H9 (cell line): Measurements from ENCODE around the gene KLC4. TPM values are rescaled to one million over a fixed set of nuclear protein-coding genes. Genes with fewer than 3 reads are reported as not detected.

Experiments used
- DNase-seq: peaks from one replicate; pipeline ENCODE4 v3.0.0-alpha.2; 2017
- H2AFZ ChIP-seq: one replicate; pipeline ENCODE4 v1.6.1; 2013; ENCODE audit warnings: mild to moderate bottlenecking, low read length, control low read depth, moderate library complexity
- H2AK5ac ChIP-seq: 2 replicates; pipeline ENCODE4 v1.6.1; 2013; ENCODE audit warnings: low read length, control low read depth, mixed read lengths; ENCODE audit not compliant: insufficient read length
- H2BK120ac ChIP-seq: one replicate; pipeline ENCODE4 v1.6.1; 2013; ENCODE audit warnings: low read depth, mild to moderate bottlenecking, low read length, control low read depth, inconsistent platforms; ENCODE audit not compliant: poor library complexity, severe bottlenecking
- H2BK12ac ChIP-seq: 2 replicates; pipeline ENCODE4 v1.6.1; 2013; ENCODE audit warnings: low read length, control low read depth, mixed read lengths, low read depth; ENCODE audit not compliant: insufficient read length
- H2BK15ac ChIP-seq: 2 replicates; pipeline ENCODE4 v1.6.1; 2013; ENCODE audit warnings: low read depth, low read length, control low read depth
- H2BK20ac ChIP-seq: one replicate; pipeline ENCODE4 v1.6.1; 2013; ENCODE audit warnings: low read depth, mild to moderate bottlenecking, low read length, control low read depth, inconsistent platforms; ENCODE audit not compliant: poor library complexity, severe bottlenecking
- H2BK5ac ChIP-seq: 2 replicates; pipeline ENCODE4 v1.6.1; 2013; ENCODE audit warnings: low read length, control low read depth, mixed read lengths; ENCODE audit not compliant: insufficient read length
- H3K14ac ChIP-seq: 2 replicates; pipeline ENCODE4 v1.6.1; 2013; ENCODE audit warnings: low read length, control low read depth; ENCODE audit not compliant: insufficient read depth
- H3K18ac ChIP-seq: 2 replicates; pipeline ENCODE4 v1.6.1; 2013; ENCODE audit warnings: low read depth, mild to moderate bottlenecking, mixed read lengths, low read length, control low read depth; ENCODE audit not compliant: insufficient read length
- H3K23ac ChIP-seq: 2 replicates; pipeline ENCODE4 v1.6.1; 2013; ENCODE audit warnings: low read length, control low read depth, mixed read lengths, low read depth; ENCODE audit not compliant: insufficient read length
- H3K23me2 ChIP-seq: 2 replicates; pipeline ENCODE4 v1.6.1; 2013; ENCODE audit warnings: low read depth, mild to moderate bottlenecking, mixed read lengths, low read length, control low read depth; ENCODE audit not compliant: insufficient read length, poor library complexity, severe bottlenecking
- H3K27ac ChIP-seq: 2 replicates; pipeline ENCODE4 v1.5.1; 2013; ENCODE audit warnings: low read length, control low read depth, mixed read lengths, low read depth; ENCODE audit not compliant: insufficient read length
- H3K27me3 ChIP-seq: 2 replicates; pipeline ENCODE4 v1.6.1; 2013; ENCODE audit warnings: low read length, control low read depth, inconsistent platforms; ENCODE audit not compliant: insufficient read depth
- H3K4ac ChIP-seq: 2 replicates; pipeline ENCODE4 v1.6.1; 2013; ENCODE audit warnings: low read depth, mild to moderate bottlenecking, control low read depth, inconsistent platforms, low read length, moderate library complexity
- H3K4me1 ChIP-seq: 2 replicates; pipeline ENCODE4 v1.6.1; 2013; ENCODE audit warnings: low read length, control low read depth, inconsistent platforms; ENCODE audit not compliant: insufficient read depth
- H3K4me2 ChIP-seq: 2 replicates; pipeline ENCODE4 v1.6.1; 2013; ENCODE audit warnings: low read length, control low read depth, mixed read lengths; ENCODE audit not compliant: insufficient read length, insufficient read depth
- H3K56ac ChIP-seq: 2 replicates; pipeline ENCODE4 v1.6.1; 2013; ENCODE audit warnings: low read depth, mild to moderate bottlenecking, mixed read lengths, low read length, control low read depth; ENCODE audit not compliant: insufficient read length
- H3K79me1 ChIP-seq: 2 replicates; pipeline ENCODE4 v1.6.1; 2013; ENCODE audit warnings: low read depth, mild to moderate bottlenecking, moderate library complexity, low read length, control low read depth, inconsistent platforms; ENCODE audit not compliant: insufficient read depth, poor library complexity, severe bottlenecking
- H3K79me2 ChIP-seq: 2 replicates; pipeline ENCODE4 v1.6.1; 2013; ENCODE audit warnings: low read length, control low read depth, inconsistent platforms; ENCODE audit not compliant: insufficient read depth
- H3K9ac ChIP-seq: 2 replicates; pipeline ENCODE4 v1.6.1; 2013; ENCODE audit warnings: low read length, control low read depth, mixed read lengths; ENCODE audit not compliant: insufficient read length; ENCODE audit errors: extremely low read depth
- H3K9me3 ChIP-seq: one replicate; pipeline ENCODE4 v1.6.1; 2013; ENCODE audit warnings: low read depth, low read length, inconsistent platforms; ENCODE audit not compliant: control insufficient read depth
- H3T11ph ChIP-seq: one replicate; pipeline ENCODE4 v1.6.1; 2013; ENCODE audit warnings: mild to moderate bottlenecking, low read length, control low read depth, inconsistent platforms
- H4K20me1 ChIP-seq: one replicate; pipeline ENCODE4 v1.6.1; 2013; ENCODE audit not compliant: control insufficient read depth, insufficient read length, insufficient read depth
- H4K5ac ChIP-seq: 2 replicates; pipeline ENCODE4 v1.6.1; 2013; ENCODE audit warnings: low read depth, mild to moderate bottlenecking, mixed read lengths, low read length, control low read depth; ENCODE audit not compliant: insufficient read length
- H4K8ac ChIP-seq: replicated peaks from 2 replicates; pipeline ENCODE4 v1.6.1; 2013; ENCODE audit warnings: low read length, control low read depth, mixed read lengths, low read depth; ENCODE audit not compliant: insufficient read length
- H4K91ac ChIP-seq: 2 replicates; pipeline ENCODE4 v1.6.1; 2013; ENCODE audit warnings: low read depth, mild to moderate bottlenecking, moderate library complexity, mixed read lengths, low read length, control low read depth; ENCODE audit not compliant: insufficient read length
- H3K27ac Mint-ChIP-seq, 3 experiments: 2 replicates in 2 of 3; 3 replicates in 1 of 3; pipeline ENCODE4 v1.8.0; 2020 to 2021; ENCODE audit warnings: mixed read lengths in 3 of 3, mild to moderate bottlenecking in 1 of 3, moderate library complexity in 1 of 3
- H3K27me3 Mint-ChIP-seq: 2 replicates; pipeline ENCODE4 v1.8.0; 2021; ENCODE audit warnings: low read depth, mild to moderate bottlenecking, moderate library complexity, mixed read lengths
- H3K36me3 Mint-ChIP-seq, 3 experiments: 2 replicates in 2 of 3; 3 replicates in 1 of 3; pipeline ENCODE4 v1.8.0; 2020 to 2021; ENCODE audit warnings: low read depth in 3 of 3, mixed read lengths in 3 of 3; ENCODE audit not compliant: insufficient read depth in 1 of 3
- H3K4me1 Mint-ChIP-seq, 2 experiments: 2 replicates each; pipeline ENCODE4 v1.8.0; 2020; ENCODE audit warnings: mixed read lengths in 2 of 2
- H3K4me3 Mint-ChIP-seq, 2 experiments: 2 replicates in 1 of 2; 3 replicates in 1 of 2; pipeline ENCODE4 v1.8.0; 2020 to 2021; ENCODE audit warnings: mild to moderate bottlenecking in 2 of 2, mixed read lengths in 2 of 2, moderate library complexity in 1 of 2
- H3K9me3 Mint-ChIP-seq, 2 experiments: 2 replicates in 1 of 2; 3 replicates in 1 of 2; pipeline ENCODE4 v1.8.0; 2020; ENCODE audit warnings: mild to moderate bottlenecking in 2 of 2, mixed read lengths in 2 of 2, moderate library complexity in 1 of 2
- CTCF ChIP-seq: fragments of 200-600 bp; sonication (generic); conservative IDR thresholded peaks from 3 replicates; pipeline ENCODE4 v1.8.0; 2021; ENCODE audit warnings: antibody characterized with exemption, mild to moderate bottlenecking
- WGBS: extraction: QIAGEN DNeasy Blood & Tissue Kit; methylation state at CpG from one replicate; pipeline ENCODE4 v1.1.7; 2013; ENCODE audit warnings: missing lambda C conversion rate, low lambda C conversion rate, mixed read lengths; ENCODE audit not compliant: insufficient read length; ENCODE audit errors: extremely low coverage; 5-methylcytosine and 5-hydroxymethylcytosine counted together
- total RNA-seq: library from RNA; stranded (reverse); gene quantifications from 2 replicates; pipeline ENCODE4 v1.2.1, GENCODE V29; 2021

The KLC4 gene
- total RNA-seq, 1 experiment from 2014 or later, result 29.7 TPM

GRCh38 chr6:43061861-43062260, 2.4 kb downstream of the KLC4 start:
- WGBS, result no CpG with 5 or more reads among the region's 2 CpGs
- no peak overlapping the region for H2BK120ac ChIP-seq
- H3K23ac ChIP-seq, result no peak overlapping the region
- Mint-ChIP-seq H3K27me3 (no peaks in the 10 kb centered on the region), H3K36me3 (peaks cover 11 to 30% (median 21%) of the 10 kb centered on the region in 3 experiments; a peak in 6 of 7 replicates), H3K4me3 (no peak overlapping the region), H3K27ac (no peak overlapping the region; a peak in 1 of 7 replicates), H3K4me1 (peaks cover 16 to 22% of the 10 kb centered on the region in 2 experiments), H3K9me3 (no peaks in the 10 kb centered on the region)
- H2BK5ac ChIP-seq, result no peak overlapping the region
- no peak overlapping the region for H2AFZ ChIP-seq
- H4K8ac ChIP-seq, result no peak overlapping the region
- H3K23me2 ChIP-seq, result no peaks in the 10 kb centered on the region
- H3K79me2 ChIP-seq, result peaks cover 10% of the 10 kb centered on the region; the same call in 1 of the 2 replicates
- H4K5ac ChIP-seq, result no peak overlapping the region
- H3K27ac ChIP-seq, result no peak overlapping the region
- peaks cover 3% of the 10 kb centered on the region for H3K79me1 ChIP-seq
- no peak overlapping the region for H3K18ac ChIP-seq
- no peaks in the 10 kb centered on the region for H3K9me3 ChIP-seq
- no peak overlapping the region for H2BK20ac ChIP-seq
- H4K91ac ChIP-seq, result no peak overlapping the region
- DNase-seq, result no peak
- TF ChIP-seq CTCF, result no peak
- no peak overlapping the region for H3K4me2 ChIP-seq
- H4K20me1 ChIP-seq, result no peaks in the 10 kb centered on the region
- no peak overlapping the region for H2AK5ac ChIP-seq
- no peak overlapping the region for H2BK12ac ChIP-seq
- H3K4ac ChIP-seq, result no peak overlapping the region
- no peak overlapping the region for H3K56ac ChIP-seq
- H3T11ph ChIP-seq, result no peak overlapping the region
- 0 out of 2 replicates have a peak, but pooled peaks cover 4% of the 10 kb centered on the region for H3K4me1 ChIP-seq
- no peak overlapping the region for H3K14ac ChIP-seq
- no peak overlapping the region for H2BK15ac ChIP-seq
- no peaks in the 10 kb centered on the region for H3K27me3 ChIP-seq
- no peak overlapping the region for H3K9ac ChIP-seq
